T-helper 2 cell treated with Interferon-gamma antibody and Interleukin-4, amounts not matched to agents 100 ng/mL and 5 ng/mL, for 36 hours (primary cell): Measurements from ENCODE around the gene ACOT8. TPM values are rescaled to one million over a fixed set of nuclear protein-coding genes. Genes with fewer than 3 reads are reported as not detected.
"Not testable (repeated sequence)": the region's sequence is repeated elsewhere in the genome, so short reads cannot be mapped to it uniquely, and the experiment has no call there.

Experiments
- intact Hi-C: fragments of 100-400 bp; cut with micrococcal nuclease; formaldehyde crosslinking; loops from one replicate; pipeline ENCODE4 v1.15.1; 2023
- total RNA-seq: library from RNA; stranded (reverse); gene quantifications from 2 replicates; pipeline ENCODE4 v1.2.3, GENCODE V29; 2022

Gene ACOT8
- total RNA-seq, 1 donor from 2014 or later: 36.6 TPM

DNA sequence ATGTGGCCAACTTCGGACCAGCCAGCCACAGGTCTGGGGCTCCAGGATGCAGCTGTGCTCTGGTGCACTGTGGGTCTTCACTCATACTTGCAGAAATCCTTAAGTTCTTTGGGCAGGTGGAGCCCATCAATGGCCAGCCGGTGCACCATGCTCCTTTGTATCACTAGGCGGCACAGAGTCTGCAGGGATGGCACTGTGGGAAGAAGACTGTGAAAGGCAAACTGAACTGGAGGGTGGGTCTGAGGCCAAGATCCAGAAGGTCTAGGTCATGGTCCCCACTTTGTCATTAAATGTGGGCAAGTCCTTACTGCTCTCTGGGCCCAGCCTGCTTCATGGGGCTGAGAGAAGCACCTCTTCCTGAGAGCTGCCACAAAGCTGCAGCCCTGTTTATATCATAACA lies 31.5 kb upstream of the ACOT8 start:
- intact Hi-C loops: no loop called here

DNA sequence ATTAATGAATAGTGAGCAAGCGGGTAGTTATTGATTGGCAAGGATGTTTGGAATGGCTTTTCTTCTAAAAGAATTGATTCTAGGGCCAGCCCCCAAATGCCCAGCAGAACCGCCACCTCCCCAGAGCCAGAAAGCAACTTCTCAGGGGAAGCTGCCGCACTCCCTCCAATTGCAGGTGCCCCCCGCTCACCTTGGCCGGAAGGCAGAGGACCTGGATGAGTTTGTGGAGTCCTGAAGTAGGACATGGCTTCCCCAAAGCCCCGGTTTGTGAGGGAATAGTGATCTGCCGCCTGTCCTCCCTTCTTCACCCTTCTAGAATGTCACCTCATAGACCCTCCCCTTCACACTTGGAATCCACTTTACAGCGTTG lies 30.1 kb upstream of the ACOT8 start, which contains the start of gene SPATA25:
TSS of gene SPATA25 (minus strand) at position 277 of the 370 bp plus-strand sequence. CDS start at position 245, 32 bp downstream.
- intact Hi-C loops: no loop called here

GRCh38 chr20:45886590-45887345 lies 29.6 kb upstream of the ACOT8 start:
- intact Hi-C loops: no loop called here

DNA sequence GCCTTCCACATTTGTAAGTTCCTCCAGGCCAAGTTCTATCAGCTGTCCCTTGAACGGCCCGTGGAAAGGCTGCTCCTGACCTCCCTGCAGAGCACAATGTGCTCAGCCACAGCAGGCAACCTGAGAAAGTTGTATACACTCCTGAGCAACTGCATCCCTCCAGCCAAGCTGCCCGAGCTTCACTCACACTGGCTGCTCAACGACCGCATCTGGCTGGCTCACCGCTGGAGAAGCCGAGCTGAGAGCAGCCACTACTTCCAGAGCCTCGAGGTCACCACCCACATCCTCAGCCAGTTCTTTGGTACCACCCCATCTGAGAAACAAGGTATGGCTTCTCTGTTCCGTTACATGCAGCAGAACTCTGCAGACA lies 25.9 kb upstream of the ACOT8 start:
- intact Hi-C loops: no loop called here

- intact Hi-C loops: no loop called here
Measured at GRCh38 chr20:45882469-45883099, 25.4 kb upstream of the ACOT8 start.

DNA sequence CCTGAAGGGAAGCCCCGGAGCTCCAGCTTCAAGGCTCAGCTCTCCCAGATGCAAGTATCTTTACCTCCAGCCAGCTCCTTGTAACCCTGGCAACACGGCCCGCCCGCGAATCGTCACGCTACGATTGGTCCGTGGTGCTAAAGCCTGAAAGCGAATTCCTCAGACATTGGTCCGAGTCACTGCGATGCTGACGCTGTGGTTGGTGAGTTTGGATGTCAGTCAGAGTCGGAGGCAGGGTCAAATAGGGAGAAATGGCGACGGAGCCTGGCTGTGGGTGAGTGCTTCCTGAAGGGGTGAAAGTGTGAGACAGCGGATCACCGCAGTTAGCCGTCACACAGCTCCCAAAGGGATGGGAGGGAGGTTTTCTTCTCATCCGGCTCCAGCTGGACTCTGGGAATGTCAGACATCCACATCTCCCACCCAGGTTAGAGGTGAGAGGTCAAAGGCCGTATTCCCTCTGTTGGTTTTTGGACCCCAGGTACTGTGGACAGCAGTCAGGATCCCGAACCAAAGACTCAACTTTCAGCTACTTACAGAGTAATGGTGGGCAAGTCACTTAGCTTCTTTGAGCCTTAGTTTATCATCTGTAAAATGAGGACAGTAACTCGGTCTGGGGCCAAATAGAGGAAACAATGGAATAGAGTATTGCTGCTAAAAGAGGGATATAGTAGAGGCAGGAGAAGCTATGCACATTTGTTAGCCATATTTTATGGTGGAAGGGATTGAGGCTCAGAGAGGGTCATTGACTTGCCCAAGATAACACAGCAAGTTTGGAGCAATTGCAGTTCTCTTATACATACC lies 24.0 kb upstream of the ACOT8 start, which contains the start of gene ZSWIM1:
TSS of gene ZSWIM1 (plus strand) at position 240 of the 801 bp plus-strand sequence. CDS start 1,366 bp downstream, outside the sequence.
- intact Hi-C loops: loop anchor here (1.0 to 2.0 kb wide), 5 partner anchors 10 to 91 kb away; partner anchors contain the start of genes ACOT8, CTSA, NEURL2 and ZNF335

DNA sequence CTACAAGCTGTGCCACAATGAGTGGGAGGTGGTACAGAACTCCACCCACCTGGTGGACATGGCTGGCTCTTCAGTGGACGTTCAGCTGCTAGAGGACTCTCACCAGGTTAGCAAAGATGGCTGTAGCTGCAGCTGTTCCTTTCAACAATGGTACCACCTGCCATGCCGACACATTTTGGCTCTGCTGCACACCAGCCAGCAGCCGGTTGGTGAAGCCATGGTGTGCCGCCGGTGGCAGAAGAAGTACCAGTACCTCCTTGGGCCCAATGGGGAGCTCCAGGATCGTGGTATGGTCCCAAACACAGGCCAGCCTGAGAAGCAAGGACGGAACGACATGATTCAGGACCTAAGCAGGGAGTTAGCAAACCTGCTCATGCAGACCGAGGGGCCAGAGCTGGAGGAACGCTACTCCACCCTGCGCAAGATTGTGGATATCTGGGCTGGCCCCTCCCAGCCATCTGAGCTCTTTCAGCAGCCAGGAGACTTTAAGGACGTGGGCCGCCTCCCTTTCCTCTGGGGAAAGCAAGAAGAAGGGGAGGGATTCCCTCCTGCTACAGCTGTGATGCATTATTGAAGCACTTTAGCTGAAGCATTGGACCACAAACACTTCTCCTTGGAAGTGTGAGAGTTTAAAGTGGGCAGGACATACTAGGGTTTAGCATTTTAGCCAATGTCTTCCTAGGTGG lies 21.0 kb upstream of the ACOT8 start:
- intact Hi-C loops: no loop called here

DNA sequence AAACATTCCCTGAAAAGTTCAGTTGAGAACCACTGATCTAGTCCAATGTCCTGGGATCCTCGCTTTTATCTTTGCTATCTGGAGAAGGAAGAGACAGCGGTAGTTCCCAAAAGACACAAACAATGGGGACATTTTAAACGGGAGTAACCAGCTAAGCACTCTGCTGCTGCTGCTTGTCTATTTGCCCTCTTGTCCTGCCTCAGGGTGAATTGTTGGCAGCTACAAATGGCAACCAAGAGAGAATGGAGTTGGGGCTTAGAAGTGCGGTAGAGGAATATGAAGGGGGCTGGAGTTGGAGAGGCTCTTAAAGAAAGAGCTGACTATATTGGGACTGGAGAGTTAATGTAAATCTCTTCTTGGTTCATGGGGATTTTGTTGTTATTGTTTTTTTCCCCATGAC lies 17.4 kb upstream of the ACOT8 start:
- intact Hi-C loops: no loop called here

DNA sequence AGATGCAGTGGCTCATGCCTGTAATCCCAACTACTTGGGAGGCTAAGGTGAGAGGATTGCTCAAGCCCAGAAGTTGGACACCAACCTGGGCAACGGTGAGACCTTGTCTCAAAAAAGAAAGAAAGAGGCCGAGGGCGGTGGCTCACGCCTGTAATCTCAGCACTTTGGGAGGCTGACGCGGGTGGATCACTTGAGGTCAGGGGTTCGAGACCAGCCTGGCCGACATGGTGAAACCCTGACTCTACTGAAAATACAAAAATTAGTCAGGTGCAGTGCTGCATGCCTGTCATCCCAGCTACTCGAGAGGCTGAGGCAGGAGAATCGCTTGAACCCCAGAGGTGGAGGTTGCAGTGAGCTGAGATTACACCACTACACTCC lies 16.9 kb upstream of the ACOT8 start:
- intact Hi-C loops: not testable (repeated sequence)

- intact Hi-C loops: no loop called here
Measured at GRCh38 chr20:45873409-45874103, 16.4 kb upstream of the ACOT8 start.

DNA sequence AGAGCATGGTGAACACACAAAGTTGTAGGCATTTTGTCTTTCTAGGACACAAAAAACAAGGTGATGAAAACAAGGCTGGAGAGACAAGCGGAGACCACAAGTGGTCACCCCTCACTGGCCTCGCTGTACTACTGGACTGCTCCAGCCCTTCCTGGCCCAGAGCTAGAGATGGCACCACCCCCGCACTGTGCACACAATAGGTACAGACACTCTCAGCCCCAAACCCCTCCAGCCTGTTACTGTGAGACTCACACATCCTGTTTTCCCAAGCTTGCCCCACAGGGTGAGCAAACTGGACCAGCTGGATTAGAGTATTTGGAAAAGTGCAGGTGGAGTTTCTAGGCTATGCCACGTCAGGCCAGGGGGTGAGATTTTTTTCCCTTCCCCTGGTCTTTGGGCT lies 15.4 kb upstream of the ACOT8 start:
- intact Hi-C loops: no loop called here

- intact Hi-C loops: no loop called here
Measured at GRCh38 chr20:45867819-45868176, 10.6 kb upstream of the ACOT8 start.

GRCh38 chr20:45867136-45867818 lies 10.1 kb upstream of the ACOT8 start:
- intact Hi-C loops: no loop called here

DNA sequence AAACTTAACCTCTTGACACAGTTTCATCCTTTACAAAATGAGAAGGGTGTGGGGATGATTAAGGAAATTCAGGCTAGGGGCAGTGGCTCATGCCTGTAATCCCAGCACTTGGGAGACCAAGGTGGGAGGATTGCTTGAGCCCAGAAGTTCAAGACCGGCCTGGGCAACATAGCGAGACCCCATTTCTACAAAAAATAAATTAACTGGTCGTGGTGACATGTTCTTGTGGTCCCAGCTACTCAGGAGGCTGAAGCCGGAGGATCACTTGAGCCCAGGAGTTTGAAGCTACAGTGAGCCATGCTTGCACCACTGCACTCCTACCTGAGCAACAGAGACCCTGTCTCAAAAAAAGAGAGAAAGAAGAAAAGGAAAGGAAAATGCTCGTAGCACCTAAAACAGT lies 9.3 kb upstream of the ACOT8 start:
- intact Hi-C loops: no loop called here

GRCh38 chr20:45863543-45864470 lies 6.6 kb upstream of the ACOT8 start:
- intact Hi-C loops: no loop called here

DNA sequence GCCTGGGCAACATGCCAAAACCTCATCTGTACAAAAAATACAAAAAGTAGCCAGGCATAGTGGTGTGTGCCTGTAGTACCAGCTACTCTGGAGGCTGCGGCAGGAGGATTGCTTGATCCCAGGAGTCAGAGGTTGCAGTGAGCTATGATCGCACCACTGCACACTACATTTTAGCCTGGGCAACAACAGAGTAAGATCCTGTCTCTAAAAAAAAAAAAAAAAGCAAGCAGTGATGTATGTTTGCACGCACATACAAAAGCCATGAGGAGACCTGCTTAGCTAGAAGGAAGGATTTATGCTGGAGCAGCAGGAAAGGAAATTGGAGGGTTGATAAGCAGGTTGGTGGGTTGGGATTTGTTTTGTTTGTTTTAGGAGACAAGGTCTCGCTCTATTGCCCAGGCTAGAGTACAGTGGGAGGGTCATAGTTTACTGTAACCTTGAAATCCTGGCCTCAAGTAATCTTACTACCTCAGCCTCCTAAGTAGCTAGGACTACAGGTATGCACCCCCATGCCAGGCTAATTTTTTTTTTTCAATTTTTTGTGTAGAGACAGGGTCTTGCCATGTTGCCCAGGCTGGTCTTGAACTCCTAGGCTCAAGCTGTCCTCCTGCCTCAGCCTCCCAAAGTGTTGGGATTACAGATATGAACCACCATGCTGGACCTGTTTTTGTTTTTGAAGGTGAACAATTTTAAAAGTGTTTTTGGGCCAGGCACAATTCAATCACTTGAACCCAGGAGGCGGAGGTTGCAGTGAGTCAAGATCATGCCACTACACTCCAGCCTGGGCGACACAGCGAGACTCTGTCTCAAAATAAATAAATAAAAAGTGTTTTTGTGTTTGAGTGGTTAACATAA lies 4.3 kb upstream of the ACOT8 start:
- intact Hi-C loops: no loop called here

- intact Hi-C loops: no loop called here
Measured at GRCh38 chr20:45860560-45861220, 3.5 kb upstream of the ACOT8 start.

DNA sequence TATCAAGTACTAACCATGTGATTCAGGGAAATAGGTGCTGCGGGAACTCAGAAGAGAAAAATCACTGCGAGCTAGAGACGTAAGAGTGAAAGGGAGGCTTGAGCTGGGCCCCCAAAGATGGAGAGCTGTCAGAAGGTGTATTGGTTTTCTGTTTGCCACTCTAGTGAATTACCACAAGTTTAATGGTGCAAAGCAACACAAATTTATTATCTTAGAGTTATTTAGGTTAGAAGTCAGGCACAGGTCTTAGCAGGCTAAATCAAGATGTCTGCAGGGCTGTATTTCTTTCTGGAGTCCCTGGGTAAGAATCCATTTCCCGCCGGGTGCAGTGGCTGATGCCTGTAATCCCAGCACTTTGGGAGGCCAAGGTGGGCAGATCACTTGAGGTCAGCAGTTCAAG lies 2.7 kb upstream of the ACOT8 start:
- intact Hi-C loops: loop anchor here (5.0 kb wide), 1 partner anchor 68 kb away; the partner anchor contains the start of genes DNTTIP1 and WFDC3
